HG03378 (cell line): ENCODE measurements around the gene INPP4B.
"Not testable (repeated sequence)": the region's sequence is repeated elsewhere in the genome, so short reads cannot be mapped to it uniquely, and the experiment has no call there.

Source experiments
- ATAC-seq: cut with Tn5 transposase; IDR thresholded peaks from one replicate; pipeline ENCODE4 v1.9.1; 2021; ENCODE audit warnings: mild to moderate bottlenecking, moderate library complexity; ENCODE audit not compliant: unreplicated experiment

Gene INPP4B

DNA sequence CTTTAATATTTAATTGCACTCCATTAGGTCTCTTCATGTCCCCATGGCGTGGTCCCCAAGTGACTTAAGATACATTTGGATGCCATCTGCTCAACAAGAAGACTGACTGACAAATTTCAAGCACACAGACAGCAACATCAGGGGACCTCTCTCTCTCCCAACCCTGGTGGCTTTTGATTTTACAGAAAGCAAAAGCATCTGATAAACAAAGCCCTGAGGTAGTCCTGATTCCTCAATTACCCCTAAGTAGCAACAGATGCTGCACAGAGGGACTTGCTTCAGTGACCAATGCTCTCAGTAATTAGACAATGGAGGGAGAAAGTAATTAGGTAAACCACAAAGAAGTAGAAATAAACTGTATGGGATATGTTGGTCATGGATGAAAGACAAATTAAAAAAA lies 426.4 kb downstream of the INPP4B start:
- no peak for ATAC-seq

DNA sequence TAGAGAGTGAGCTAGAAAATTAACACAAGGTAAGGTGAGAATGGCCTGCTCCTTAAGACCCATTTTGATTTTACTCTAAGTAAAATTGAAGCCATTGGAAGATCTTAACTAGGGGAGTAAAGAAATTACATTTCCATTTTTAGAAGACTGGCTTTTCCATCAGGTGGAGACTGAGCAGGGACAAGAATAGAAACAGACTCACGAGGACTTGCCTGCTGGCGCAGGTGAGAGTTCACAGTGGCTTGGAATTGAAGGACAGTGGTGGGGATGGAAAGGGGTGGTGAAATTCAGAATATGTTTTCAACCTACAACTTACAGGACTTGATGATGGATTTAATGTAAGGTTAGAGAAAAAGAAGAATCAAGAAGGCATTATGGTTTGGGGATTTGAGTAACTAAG lies 427.4 kb downstream of the INPP4B start:
- ATAC-seq = no peak

DNA sequence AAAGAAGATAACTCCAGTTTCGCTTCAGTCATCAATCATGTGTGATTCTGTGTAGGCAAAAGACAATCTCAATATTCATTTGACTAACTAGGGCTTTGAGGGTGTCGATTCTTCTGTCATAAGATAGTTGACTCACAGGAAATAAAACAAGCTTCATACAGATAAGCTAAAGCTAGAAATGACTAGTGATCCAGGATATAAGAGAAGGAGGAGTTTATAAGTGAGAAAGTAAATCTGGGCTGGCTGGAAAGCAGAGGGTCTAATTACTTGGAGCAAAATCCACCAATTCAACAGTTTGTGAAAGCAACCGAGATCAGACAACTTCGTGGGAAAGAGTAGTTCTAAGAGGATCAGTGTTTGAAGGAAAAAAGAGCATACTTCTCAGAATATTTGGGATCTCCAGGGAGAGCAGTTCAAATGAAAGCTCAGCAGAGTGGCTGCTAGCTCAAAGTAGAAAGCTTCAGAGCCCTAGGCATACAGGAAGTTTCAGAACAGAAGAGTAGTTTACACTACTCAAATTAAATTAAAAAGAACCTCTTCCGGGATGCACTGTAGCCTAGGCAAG lies 429.3 kb downstream of the INPP4B start:
- no peak for ATAC-seq

DNA sequence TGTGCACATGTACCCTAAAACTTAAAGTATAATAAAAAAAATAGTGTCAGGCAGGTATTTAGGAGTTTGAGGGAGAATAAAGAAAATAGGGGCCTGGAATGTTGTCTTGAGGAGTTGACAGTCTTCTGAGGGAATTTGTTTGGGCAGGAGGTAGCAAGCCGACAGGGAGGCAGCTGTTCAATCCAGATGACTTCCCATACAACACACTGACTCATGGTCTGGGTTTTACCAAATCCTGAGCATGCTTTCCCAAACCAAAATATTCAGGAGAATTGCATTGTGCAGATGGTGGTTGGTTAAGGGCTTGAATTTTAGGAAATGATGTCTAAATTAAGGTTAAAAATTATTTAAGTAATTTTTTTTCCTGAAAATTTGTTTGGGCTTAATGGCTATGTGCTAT lies 430.0 kb downstream of the INPP4B start:
- no peak for ATAC-seq

DNA sequence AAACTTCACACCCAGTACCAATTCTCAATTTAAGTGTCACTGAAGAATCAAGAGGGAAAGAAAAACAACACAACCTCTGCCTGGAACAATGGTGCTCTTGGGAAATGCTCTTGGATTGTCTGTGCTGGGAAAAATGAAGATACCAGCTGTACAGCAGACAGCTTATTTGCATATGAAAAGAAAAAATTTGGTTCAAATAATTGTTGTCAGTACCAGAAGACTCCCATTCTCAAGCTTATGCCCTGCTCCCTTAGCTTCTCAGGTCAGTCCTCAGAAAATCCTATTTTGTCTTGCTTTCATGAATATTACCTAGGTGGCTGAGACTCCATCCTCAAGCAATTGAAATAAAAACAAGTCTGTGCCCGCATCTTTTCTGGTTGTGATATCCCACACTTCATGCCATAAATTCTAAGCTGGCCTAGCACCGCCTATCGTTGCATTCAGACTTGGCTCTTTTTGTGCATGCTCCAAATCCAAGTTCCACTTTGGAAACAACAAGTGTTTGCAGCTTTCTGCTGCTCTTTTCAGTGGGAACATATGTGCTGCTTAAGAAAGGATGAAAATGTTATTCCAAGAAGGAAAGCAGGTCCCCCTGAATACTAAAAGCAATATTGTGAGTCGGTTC lies 431.6 kb downstream of the INPP4B start:
- ATAC-seq = no peak

DNA sequence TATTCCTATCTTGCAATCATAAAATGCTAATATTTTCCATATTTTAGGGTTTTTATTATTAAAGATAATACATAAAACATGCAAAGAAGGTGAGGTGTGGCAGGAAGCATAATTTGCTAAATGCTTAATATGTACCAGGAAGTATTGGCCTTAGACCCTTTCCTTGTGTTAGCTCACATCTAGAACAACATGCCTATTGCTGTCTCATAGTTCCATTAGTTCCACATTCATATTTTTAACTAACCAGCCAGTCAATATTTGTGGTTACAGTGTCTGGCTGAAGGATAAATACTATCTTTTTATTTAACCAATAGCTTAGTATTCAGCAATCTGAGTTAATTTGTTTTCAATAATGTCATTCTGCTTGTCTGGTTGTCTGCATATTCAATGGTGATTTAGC lies 432.6 kb downstream of the INPP4B start:
- ATAC-seq = no peak

DNA sequence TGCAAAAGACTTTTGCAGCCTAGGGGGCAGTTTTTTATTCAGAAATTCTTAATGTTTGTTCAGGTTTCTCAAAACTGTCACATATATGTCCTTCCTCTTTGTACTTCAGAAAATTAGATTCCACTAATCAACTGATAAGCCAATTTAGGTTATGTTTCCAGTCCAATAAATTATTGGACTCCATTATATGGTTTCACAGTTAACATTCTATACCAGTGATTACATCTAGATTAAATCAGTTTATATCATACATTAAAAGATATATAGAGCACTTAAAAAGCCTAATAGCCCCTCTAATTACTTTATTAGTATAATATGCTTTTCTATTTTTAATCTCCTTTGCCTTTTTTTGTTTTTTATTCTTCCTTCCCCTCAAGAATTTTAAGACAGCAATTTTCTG lies 434.1 kb downstream of the INPP4B start:
- no peak for ATAC-seq

DNA sequence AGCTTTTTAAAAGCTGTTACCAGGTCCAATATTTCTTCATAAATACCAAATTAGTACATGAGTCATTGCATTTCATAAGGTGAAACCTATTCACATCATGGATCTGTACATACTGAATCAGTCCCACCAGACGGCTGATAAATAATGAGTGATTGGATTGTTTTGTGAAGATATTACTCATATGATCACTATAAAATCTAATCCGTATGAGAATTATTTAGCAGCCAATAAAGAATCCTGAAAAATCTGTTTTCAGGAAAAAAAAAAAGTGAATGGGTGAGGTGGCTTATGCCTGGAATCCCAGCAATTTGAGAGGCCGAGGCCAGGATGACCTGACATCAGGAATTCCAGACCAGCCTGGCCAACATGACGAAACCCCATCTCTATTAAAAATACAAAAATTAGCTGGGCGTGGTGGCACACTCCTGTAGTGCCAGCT lies 438.1 kb downstream of the INPP4B start:
- no peak for ATAC-seq

DNA sequence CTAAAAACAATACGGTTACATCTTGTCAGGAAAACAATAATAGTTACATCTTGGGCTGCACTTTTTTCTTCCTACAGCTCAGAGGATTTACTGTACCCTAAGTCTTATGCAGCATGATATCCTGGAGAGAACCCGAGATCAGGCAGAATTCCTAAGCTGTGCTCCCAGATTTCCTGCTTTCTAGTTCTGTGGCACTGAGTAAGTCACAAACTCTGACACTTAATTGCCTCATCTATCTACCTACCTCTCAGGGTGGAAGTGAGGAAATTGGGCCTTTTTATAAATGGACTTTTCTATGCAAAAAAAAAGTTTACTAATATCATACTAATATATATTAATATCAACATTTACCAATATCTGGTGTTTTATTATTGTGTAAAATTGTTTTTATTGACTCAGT lies 438.5 kb downstream of the INPP4B start:
- no peak for ATAC-seq

DNA sequence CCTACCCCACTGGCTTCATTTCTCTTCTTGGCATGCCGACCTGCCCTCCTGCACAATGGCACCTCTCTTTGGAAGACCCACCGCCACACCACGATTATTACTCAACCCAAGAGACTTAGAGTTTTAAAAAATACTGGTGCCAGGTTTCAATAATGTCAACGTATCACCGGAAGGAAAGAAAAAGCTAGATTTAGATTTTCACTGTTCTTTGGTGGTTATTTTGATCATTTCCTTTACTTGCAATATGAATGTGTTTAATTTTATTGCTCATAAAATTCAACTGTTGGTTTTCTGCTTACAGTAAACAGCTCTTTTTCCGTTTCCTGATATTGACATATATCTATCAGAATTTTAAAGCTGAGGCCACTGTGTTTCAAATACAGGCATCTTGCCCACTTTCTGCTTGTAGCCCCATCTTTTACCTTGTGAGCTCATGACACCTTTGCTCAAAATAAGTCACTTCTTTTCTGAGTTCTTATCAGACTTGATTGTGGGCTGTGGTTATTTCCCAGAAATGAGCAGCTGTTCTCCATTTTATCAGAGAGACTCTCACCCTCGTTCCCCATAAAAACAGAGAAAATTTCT lies 439.1 kb downstream of the INPP4B start:
- ATAC-seq = no peak

DNA sequence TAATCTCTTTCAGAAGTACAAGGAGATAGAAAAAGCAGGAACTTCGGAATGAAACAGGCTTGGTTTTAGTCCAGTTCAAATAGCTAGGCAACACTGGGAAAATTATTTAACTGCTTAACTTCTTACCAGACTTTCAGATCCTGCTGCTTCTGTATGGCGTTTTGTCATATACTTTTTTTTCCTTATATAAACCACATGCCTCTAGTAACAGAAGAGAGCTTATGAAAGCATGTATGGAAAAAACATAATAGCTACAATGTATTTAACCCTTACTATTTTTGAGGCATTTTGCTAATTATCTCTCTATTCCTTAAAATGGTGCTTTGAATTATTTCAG lies 439.6 kb downstream of the INPP4B start:
- no peak for ATAC-seq

DNA sequence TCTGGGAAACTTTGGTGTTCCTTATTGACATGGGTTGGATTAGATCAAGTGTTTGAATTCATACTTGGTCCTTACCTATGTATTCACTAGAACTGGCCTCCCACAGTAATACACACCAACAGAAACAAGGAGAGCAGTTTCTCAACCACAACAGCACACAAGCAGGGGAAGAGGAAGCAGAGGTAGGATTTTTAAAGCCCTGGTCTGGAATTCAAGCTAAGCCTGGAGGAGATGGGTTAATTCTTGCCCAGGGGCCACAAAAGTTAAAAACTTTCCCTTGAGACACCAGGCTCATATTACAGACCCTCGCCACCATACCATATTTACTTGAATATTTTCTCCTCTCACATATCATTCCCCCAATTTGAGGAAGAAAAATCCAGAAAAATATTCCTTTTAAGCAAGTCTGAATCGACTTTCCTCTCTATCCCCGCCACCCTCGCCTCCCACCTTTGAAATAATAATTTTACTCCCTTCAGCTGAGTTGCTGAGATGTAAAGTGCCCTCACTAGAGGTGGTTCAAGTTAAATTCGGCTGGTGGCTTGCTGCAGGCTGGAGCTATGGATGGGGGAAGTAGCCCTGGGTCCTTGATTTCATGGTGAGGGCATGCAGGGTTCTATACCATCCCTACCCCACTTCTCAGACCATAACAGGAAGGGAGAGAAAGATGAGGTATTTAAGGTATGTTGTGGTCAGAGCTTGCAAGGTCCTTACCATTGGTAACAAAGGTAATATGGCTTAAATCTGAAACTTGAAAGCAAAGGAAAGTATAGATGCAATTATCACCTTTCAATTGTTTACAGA lies 440.2 kb downstream of the INPP4B start:
- ATAC-seq = peak; percentile 42

DNA sequence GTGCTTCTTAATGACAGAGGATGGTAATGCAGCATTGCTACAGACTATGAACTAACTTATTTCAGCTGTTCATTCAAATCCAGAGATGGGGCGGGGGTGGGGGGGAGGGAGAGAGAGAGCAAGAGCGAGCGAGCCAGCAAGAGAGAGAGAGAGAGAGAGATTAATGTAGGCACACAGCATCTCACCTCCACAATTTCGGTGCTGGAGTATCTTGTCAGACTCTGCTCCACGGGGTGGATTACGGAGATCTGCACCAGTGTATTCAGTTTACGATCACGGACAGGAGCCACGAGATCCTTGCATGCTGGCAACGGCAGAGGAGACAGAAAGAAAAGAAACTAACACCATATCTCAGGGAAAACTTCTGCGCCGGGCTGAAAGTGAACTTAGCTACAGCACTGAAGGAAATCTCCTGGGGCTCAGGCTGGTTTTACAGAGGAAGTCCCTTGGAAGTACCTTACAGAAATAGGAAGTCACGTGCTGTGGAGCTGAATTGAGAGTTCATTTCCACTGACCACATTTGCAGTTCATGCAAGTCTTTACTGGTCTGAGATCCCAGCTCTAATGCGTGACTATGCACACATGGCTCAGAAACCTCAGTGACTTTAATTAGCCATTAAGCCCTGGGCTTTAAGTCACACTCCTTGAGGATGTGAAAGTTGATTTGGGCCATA lies 440.9 kb downstream of the INPP4B start:
- peak; percentile 79 for ATAC-seq

DNA sequence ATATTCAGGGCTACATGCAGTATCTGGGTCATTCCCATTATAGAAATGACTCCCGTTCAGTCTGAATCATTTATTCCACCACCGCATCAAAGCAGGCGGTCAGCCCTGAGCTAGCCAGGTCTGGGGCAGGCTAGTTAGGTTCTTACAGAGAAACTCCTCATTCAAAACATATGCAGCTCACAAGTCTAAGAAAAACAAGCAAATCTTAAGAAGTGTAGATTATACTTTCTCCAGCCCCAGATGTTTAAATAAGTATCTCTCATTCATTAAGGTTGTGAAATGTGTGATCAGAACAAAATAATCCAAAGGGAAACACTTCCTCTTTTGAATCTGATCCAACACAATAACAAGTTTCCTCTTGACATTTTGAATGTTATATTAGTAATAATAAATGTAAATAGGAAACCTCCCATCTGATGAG lies 441.9 kb downstream of the INPP4B start:
- no peak for ATAC-seq

DNA sequence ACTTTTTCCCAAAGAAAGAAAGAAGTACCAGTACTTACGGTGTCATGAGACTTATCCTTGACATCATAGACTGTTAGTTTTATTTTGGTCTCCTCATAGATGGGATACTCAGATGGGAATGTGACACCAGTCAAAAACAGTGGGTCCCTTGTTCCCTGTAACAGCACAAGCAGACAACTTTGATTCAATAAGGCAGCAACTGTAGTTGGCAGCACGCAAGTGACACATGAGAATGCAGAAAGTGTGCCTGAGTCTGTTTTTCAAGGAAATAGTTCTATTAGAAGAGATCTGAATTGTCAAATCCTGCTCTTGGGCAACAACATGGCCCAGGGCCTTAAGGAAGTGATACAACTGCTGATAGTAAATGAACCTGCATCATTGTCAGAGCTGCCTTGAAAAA lies 443.2 kb downstream of the INPP4B start:
- ATAC-seq = no peak

DNA sequence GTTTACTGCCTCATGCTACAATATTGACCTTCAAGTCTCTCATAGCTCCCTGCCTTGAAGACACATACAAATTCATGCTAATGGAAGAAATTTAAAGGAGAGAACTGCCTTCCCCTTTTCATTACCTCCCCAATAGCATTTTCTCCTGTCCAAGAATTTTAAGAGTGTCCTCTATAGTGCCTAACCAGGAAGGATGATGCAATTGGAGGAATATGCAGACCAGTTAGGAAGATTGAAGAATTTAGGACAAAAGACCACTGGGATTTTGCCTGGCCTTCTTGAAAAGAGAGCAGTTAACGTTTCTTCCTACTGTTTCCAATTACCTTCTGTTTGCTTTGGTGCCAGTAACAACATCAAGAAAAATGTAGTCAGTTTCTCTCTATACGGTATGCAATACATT lies 443.9 kb downstream of the INPP4B start:
- ATAC-seq = no peak

DNA sequence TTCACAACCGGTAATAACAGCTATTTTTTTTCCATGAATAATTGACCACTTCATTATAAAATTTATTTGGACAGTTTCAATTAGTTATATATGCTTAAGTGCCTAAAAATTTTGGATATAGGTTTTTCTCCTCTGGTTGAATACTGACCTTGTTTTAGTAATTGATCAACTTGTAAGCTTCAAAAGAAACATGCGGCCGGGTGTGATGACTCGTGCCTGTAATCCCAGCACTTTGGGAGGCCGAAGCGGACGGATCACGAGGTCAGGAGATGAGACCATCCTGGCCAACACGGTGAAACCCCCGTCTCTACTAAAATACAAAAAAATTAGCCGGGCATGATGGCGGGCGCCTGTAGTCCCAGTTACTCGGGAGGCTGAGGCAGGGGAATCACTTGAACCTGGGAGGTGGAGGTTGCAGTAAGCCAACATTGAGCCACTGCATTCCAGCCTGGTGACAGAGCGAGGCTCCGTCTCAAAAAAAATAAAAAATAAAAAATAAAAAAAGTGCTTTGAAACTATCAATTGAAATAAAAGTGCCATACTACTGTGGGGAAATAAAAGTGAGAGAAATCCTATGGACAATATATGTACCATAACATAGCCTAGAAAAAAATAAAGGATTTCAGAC lies 448.6 kb downstream of the INPP4B start:
- ATAC-seq = not testable (repeated sequence)

DNA sequence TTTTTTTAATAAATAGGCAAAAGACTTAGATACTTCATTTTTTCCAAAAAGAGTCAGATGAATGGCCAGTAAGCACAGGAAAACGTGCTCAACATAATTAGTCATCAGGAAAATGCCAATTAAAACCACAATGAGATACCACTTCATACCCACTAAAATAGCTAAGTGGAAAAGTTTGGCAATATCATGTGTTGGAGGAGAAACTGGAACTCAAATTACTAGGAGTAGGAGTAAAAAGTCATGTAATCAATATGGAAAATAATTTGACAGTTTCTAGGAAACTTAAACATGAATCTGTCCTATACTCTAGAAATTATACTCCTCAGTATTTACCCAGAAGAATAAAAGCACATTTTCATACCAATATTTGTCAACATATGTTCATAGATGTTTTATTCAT lies 449.8 kb downstream of the INPP4B start:
- no peak for ATAC-seq

DNA sequence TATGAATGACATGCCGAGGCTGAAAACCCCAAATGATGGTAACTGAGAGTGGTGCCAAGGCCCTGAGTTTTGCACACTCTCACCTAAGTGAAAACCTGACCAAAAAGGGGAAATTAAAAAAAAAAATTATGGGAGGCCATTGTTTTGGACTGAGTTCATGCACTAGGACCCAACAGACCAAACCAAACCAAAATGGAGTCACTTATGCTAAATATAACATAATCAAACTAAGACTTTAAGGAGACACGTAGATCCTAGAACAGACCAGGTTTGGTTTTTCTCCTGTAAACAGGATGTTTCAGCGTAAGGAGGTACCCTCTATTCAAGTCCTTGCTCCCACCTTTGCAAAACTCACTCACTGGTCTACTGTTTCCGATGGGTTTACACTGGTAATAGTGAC lies 453.0 kb downstream of the INPP4B start:
- ATAC-seq = no peak

DNA sequence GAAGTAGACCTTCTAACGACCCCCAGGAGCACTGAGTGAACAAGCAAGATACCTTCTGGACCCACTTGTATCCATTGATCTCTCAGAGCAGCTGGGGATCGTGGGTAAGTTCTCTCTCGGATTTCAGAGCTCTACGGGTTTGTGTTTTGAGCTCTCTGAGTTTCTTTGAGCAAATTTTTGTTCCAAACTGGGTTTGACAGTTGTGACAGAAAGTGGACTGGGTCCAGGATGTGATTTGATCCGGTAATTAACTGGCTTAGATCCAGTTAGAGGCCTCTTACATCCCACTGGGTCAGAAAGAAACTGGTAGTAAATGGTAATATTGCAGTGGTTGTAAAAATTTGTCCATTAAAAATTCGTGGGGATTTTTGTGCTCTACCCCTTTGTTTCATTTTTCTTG lies 459.2 kb downstream of the INPP4B start:
- no peak for ATAC-seq

DNA sequence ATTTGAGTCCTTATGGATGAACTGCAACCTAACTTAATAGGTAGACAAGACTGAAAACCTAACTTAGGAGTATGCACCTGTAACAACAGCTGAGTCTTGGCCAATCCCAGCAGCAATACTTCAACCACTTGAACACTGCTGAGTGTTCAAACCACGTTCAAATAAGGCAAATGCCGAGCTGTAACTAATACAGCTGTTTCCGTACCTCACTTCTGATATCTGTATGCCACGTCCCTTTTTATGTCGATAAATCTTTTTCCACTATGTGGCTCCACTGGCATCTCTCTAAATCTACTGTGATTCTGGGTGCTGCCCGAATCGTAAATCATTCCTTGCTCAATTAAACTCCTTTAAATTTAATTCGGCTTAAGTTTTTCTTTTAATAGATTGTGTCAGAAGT lies 459.7 kb downstream of the INPP4B start:
- ATAC-seq = no peak
